ENCODE results near the gene ELF1. TPM values are rescaled to one million over a fixed set of nuclear protein-coding genes. Genes with fewer than 3 reads are reported as not detected.

ELF1 gene
- total RNA-seq, 1 donor from 2014 or later, result 19.2 TPM

DNA sequence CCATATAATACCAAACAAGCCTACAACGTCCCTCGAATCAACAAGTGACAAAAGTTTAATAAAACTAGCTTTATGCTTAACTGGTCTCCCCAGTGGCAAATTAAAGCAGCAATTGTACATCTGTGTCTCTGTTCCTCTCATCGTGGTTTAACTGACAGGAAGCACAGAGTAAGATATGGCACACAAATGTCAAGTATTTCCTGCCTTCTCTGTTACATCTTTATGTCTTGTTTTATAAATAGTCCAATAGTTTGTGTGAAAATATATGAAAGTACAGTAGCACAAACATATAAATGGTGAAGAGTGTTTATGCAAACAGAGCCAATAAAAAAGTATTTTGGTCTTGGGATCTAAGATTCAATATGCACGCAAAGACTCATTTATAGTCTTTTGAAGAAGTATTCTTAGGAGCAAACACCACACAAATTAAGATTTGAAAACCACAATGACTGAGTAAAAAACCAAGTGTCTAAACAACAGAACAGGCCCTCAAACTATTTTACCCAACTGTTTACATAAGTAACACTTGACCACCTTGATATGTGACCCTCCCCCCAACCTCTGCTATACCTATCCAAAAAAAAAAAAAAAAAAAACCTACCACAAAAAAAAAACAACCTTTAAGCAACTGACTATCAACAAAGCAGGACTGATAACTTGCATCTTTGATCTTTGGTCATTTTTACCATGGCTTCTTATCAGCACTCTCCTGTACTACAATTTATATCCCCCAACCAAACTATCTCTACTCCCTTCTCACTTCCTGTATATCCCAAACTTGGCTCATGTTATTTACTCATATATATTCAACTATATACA, 14.0 kb downstream of the ELF1 start:
- Mint-ChIP-seq H3K27ac (ENCODE audit: unreplicated experiment) (no peak overlapping the region), H3K36me3 (ENCODE audit: low read depth) (no peaks in the 10 kb centered on the region), H3K4me1 (peaks cover 33% of the 10 kb centered on the region), H3K27me3 (ENCODE audit: low read depth) (no peaks in the 10 kb centered on the region), H3K4me3 (no peak overlapping the region), H3K9me3 (no peaks in the 10 kb centered on the region)
- DNase-seq (ENCODE audit: low read depth, low spot score), result no peak
- TF ChIP-seq, protein P1, sequence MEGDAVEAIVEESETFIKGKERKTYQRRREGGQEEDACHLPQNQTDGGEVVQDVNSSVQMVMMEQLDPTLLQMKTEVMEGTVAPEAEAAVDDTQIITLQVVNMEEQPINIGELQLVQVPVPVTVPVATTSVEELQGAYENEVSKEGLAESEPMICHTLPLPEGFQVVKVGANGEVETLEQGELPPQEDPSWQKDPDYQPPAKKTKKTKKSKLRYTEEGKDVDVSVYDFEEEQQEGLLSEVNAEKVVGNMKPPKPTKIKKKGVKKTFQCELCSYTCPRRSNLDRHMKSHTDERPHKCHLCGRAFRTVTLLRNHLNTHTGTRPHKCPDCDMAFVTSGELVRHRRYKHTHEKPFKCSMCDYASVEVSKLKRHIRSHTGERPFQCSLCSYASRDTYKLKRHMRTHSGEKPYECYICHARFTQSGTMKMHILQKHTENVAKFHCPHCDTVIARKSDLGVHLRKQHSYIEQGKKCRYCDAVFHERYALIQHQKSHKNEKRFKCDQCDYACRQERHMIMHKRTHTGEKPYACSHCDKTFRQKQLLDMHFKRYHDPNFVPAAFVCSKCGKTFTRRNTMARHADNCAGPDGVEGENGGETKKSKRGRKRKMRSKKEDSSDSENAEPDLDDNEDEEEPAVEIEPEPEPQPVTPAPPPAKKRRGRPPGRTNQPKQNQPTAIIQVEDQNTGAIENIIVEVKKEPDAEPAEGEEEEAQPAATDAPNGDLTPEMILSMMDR (conservative IDR thresholded peaks at IDR 0.05), result no peak

DNA sequence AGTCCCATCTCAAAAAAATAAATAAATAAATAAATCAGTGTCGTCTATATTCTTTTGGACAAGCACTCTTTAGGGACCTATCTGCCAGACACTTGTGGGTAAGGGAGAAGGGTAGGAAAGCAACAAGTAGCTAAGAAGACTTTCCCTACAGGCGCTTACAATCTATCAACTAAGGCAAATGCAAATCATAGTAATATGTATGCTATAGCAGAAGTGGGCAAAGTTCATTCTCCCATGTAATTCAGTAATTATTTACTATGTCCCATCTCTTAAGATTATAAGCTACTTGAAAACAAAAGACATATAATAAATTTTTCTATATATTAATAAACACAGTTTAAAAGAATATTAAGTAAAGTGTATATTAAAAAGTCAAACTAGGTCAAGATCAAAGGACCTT, 16.5 kb downstream of the ELF1 start:
- H3K36me3 Mint-ChIP-seq (ENCODE audit: low read depth), result no peaks in the 10 kb centered on the region
- H3K27me3 Mint-ChIP-seq (ENCODE audit: low read depth), result no peaks in the 10 kb centered on the region
- peaks cover 23% of the 10 kb centered on the region for H3K4me1 Mint-ChIP-seq
- H3K9me3 Mint-ChIP-seq, result no peaks in the 10 kb centered on the region
- H3K27ac Mint-ChIP-seq (ENCODE audit: unreplicated experiment), result no peak overlapping the region
- no peak overlapping the region for H3K4me3 Mint-ChIP-seq
- DNase-seq (ENCODE audit: low read depth, low spot score), result no peak
- TF ChIP-seq, protein P1 (conservative IDR thresholded peaks at IDR 0.05), result no peak

DNA sequence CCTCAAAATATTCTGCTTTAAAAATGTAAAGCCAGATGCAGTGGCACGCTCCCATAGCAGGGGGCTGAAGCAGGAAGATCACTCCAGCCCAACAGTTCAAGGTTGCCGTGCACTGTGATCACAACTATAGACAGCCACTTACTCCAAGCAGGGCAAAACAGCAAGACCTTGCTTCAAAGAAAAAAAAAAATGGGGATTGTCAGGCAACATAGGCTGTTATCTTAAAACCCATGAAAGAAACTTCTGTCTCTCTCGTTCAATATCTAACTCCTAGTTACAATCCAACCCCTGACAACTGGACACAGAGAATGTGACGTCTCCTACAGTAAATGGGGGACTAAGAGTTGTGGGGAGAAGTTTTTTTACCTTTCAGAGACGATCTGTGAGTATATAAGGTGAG, 17.4 kb downstream of the ELF1 start:
- no peak overlapping the region for H3K27ac Mint-ChIP-seq (ENCODE audit: unreplicated experiment)
- no peak overlapping the region for H3K4me3 Mint-ChIP-seq
- TF ChIP-seq, protein P1 (conservative IDR thresholded peaks at IDR 0.05), result no peak
- no peak for DNase-seq (ENCODE audit: low read depth, low spot score)
- no peaks in the 10 kb centered on the region for H3K36me3 Mint-ChIP-seq (ENCODE audit: low read depth)
- H3K27me3 Mint-ChIP-seq (ENCODE audit: low read depth), result no peaks in the 10 kb centered on the region
- peaks cover 14% of the 10 kb centered on the region for H3K4me1 Mint-ChIP-seq
- no peaks in the 10 kb centered on the region for H3K9me3 Mint-ChIP-seq

DNA sequence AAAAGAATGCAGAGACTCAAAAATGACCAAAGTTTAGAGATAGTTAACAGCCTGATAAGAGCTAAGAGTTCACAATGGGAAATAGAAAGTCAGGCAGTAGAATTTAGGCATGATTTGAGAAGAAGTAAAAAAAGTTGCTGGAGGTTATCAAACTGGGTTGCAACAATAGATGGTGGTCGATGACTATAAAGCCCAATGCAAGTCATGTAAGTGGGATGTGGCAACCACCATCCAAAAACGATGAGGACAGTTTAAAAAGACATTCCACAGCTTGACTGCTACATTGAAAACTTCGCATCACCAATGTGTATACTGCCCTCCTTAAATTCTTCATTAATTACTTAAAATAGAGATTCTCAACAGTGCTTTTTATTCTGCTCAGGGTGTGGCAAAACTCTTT, 19.7 kb downstream of the ELF1 start:
- Mint-ChIP-seq H3K27me3 (ENCODE audit: low read depth) (no peaks in the 10 kb centered on the region), H3K4me1 (peaks cover 5% of the 10 kb centered on the region), H3K4me3 (no peak overlapping the region), H3K36me3 (ENCODE audit: low read depth) (no peaks in the 10 kb centered on the region), H3K27ac (ENCODE audit: unreplicated experiment) (no peak overlapping the region), H3K9me3 (no peaks in the 10 kb centered on the region)
- DNase-seq (ENCODE audit: low read depth, low spot score), result no peak
- TF ChIP-seq, protein P1 (conservative IDR thresholded peaks at IDR 0.05), result no peak

DNA sequence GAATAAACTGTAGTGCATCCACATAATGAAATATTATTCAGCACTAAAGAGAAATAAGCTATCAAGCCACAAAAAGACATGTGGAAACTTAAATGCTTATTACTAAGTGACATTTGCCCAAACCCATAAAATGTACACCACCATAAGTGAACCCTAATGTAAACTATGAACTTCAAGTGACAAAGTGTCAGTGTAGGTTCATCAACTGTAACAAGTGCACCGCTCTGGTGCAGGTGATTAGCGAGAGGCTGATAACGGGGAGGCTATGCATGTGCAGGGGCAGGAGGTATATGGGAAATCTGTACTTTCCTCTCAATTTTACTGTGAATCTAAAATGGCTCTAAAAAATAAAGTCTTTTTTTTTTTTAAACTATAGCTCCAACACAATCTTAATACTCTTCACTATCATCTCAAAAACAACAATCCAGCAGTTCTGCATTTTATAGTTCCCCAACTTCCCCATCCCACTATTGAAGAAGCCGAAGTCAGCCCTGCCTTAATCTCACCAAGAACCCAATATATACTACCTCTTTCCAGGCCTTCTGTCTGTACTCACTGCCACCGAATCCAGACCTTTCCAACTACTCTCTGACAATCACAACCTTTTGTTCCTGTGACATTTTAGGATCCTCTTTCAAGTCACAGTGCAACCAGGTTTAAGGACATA, 22.6 kb downstream of the ELF1 start:
- H3K27me3 Mint-ChIP-seq (ENCODE audit: low read depth), result no peaks in the 10 kb centered on the region
- H3K9me3 Mint-ChIP-seq, result no peaks in the 10 kb centered on the region
- no peaks in the 10 kb centered on the region for H3K36me3 Mint-ChIP-seq (ENCODE audit: low read depth)
- TF ChIP-seq, protein P1 (conservative IDR thresholded peaks at IDR 0.05), result no peak
- H3K4me1 Mint-ChIP-seq, result peaks cover 6% of the 10 kb centered on the region
- no peak overlapping the region for H3K4me3 Mint-ChIP-seq
- H3K27ac Mint-ChIP-seq (ENCODE audit: unreplicated experiment), result no peak overlapping the region
- DNase-seq (ENCODE audit: low read depth, low spot score), result no peak

Data from neural crest cell (in vitro differentiated cells).